ENCODE data around the gene ZNF462.

DNA sequence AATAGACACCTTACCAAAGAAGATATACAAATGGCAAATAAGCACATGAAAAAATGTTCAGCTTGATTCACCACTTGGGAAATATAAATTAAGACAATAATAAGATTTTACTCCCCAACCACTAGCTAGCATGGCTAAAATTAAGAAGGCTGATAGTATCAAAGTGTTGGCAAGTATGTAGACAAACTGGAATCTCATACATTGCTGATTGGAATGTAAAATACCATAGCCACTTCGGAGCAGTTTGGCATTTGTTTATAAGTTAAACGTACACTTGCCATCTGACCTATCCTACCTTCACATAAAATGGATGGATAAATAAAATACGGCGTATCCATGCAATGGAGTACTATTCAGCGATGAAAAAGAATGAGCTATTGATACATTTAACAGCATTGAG, 129.2 kb downstream of the ZNF462 start:
- no peak for TF ChIP-seq POLR2A (IDR thresholded peaks at IDR 0.05; ENCODE audit: low read depth)
- TF ChIP-seq, protein P1, sequence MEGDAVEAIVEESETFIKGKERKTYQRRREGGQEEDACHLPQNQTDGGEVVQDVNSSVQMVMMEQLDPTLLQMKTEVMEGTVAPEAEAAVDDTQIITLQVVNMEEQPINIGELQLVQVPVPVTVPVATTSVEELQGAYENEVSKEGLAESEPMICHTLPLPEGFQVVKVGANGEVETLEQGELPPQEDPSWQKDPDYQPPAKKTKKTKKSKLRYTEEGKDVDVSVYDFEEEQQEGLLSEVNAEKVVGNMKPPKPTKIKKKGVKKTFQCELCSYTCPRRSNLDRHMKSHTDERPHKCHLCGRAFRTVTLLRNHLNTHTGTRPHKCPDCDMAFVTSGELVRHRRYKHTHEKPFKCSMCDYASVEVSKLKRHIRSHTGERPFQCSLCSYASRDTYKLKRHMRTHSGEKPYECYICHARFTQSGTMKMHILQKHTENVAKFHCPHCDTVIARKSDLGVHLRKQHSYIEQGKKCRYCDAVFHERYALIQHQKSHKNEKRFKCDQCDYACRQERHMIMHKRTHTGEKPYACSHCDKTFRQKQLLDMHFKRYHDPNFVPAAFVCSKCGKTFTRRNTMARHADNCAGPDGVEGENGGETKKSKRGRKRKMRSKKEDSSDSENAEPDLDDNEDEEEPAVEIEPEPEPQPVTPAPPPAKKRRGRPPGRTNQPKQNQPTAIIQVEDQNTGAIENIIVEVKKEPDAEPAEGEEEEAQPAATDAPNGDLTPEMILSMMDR (IDR thresholded peaks at IDR 0.05), result no peak

Data from esophagus muscularis mucosa (tissue), 3 donors.